Measurements from ENCODE around the gene DNAAF3.

DNAAF3 gene

GRCh38 chr19:55117663-55118391 lies 48.6 kb downstream of the DNAAF3 start (continued):
- no peak for TF ChIP-seq ZNF398 (tag by site-specific recombination; IDR thresholded peaks at IDR 0.05)
- TF ChIP-seq ZNF830 (tag by site-specific recombination; IDR thresholded peaks at IDR 0.05; ENCODE audit: low read depth) = no peak
- no peak for TF ChIP-seq ZNF248 (tag by site-specific recombination; IDR thresholded peaks at IDR 0.05)
- peak; percentile 71 for TF ChIP-seq ZEB2 (tag by site-specific recombination; IDR thresholded peaks at IDR 0.05)
- TF ChIP-seq IKZF3 (tag by site-specific recombination; IDR thresholded peaks at IDR 0.05) = peak; percentile 56; the same call in 1 of the 2 replicates
- TF ChIP-seq ZNF341 (tag by site-specific recombination; IDR thresholded peaks at IDR 0.05; ENCODE audit: low read depth) = 0 out of 2 replicates have a peak, but pooled peaks have one; percentile 24
- no peak for TF ChIP-seq ZNF133 (tag by site-specific recombination; IDR thresholded peaks at IDR 0.05)
- TF ChIP-seq ZNF155 (tag by site-specific recombination; IDR thresholded peaks at IDR 0.05) = no peak
- no peak for TF ChIP-seq YY1 (tag by site-specific recombination; IDR thresholded peaks at IDR 0.05)
- TF ChIP-seq, protein P1, sequence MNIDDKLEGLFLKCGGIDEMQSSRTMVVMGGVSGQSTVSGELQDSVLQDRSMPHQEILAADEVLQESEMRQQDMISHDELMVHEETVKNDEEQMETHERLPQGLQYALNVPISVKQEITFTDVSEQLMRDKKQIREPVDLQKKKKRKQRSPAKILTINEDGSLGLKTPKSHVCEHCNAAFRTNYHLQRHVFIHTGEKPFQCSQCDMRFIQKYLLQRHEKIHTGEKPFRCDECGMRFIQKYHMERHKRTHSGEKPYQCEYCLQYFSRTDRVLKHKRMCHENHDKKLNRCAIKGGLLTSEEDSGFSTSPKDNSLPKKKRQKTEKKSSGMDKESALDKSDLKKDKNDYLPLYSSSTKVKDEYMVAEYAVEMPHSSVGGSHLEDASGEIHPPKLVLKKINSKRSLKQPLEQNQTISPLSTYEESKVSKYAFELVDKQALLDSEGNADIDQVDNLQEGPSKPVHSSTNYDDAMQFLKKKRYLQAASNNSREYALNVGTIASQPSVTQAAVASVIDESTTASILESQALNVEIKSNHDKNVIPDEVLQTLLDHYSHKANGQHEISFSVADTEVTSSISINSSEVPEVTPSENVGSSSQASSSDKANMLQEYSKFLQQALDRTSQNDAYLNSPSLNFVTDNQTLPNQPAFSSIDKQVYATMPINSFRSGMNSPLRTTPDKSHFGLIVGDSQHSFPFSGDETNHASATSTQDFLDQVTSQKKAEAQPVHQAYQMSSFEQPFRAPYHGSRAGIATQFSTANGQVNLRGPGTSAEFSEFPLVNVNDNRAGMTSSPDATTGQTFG (tag by site-specific recombination; IDR thresholded peaks at IDR 0.05; ENCODE audit: borderline replicate concordance) = no peak
- TF ChIP-seq ZNF768 (tag by site-specific recombination; IDR thresholded peaks at IDR 0.05) = no peak
- TF ChIP-seq, protein P2, sequence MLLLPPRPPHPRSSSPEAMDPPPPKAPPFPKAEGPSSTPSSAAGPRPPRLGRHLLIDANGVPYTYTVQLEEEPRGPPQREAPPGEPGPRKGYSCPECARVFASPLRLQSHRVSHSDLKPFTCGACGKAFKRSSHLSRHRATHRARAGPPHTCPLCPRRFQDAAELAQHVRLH (tag by site-specific recombination; IDR thresholded peaks at IDR 0.05) = no peak; the same call in 1 of the 2 replicates
- no peak for TF ChIP-seq ZNF658 (tag by site-specific recombination; IDR thresholded peaks at IDR 0.05)
- no peak; the same call in 1 of the 2 replicates for TF ChIP-seq ZNF324 (tag by site-specific recombination; IDR thresholded peaks at IDR 0.05)
- TF ChIP-seq FEZF1 (tag by site-specific recombination; IDR thresholded peaks at IDR 0.05) = peak; percentile 69
- TF ChIP-seq ZNF837 (tag by site-specific recombination; IDR thresholded peaks at IDR 0.05) = no peak
- TF ChIP-seq, protein P3, sequence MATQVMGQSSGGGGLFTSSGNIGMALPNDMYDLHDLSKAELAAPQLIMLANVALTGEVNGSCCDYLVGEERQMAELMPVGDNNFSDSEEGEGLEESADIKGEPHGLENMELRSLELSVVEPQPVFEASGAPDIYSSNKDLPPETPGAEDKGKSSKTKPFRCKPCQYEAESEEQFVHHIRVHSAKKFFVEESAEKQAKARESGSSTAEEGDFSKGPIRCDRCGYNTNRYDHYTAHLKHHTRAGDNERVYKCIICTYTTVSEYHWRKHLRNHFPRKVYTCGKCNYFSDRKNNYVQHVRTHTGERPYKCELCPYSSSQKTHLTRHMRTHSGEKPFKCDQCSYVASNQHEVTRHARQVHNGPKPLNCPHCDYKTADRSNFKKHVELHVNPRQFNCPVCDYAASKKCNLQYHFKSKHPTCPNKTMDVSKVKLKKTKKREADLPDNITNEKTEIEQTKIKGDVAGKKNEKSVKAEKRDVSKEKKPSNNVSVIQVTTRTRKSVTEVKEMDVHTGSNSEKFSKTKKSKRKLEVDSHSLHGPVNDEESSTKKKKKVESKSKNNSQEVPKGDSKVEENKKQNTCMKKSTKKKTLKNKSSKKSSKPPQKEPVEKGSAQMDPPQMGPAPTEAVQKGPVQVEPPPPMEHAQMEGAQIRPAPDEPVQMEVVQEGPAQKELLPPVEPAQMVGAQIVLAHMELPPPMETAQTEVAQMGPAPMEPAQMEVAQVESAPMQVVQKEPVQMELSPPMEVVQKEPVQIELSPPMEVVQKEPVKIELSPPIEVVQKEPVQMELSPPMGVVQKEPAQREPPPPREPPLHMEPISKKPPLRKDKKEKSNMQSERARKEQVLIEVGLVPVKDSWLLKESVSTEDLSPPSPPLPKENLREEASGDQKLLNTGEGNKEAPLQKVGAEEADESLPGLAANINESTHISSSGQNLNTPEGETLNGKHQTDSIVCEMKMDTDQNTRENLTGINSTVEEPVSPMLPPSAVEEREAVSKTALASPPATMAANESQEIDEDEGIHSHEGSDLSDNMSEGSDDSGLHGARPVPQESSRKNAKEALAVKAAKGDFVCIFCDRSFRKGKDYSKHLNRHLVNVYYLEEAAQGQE (tag by site-specific recombination; IDR thresholded peaks at IDR 0.05) = peak; percentile 52; the same call in 1 of the 2 replicates
- no peak for TF ChIP-seq KLF10 (tag by site-specific recombination; IDR thresholded peaks at IDR 0.05)
- TF ChIP-seq, protein P4, sequence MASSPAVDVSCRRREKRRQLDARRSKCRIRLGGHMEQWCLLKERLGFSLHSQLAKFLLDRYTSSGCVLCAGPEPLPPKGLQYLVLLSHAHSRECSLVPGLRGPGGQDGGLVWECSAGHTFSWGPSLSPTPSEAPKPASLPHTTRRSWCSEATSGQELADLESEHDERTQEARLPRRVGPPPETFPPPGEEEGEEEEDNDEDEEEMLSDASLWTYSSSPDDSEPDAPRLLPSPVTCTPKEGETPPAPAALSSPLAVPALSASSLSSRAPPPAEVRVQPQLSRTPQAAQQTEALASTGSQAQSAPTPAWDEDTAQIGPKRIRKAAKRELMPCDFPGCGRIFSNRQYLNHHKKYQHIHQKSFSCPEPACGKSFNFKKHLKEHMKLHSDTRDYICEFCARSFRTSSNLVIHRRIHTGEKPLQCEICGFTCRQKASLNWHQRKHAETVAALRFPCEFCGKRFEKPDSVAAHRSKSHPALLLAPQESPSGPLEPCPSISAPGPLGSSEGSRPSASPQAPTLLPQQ (tag by site-specific recombination; IDR thresholded peaks at IDR 0.05) = peak; percentile 66; the same call in 1 of the 2 replicates
- TF ChIP-seq ZBTB8A (tag by site-specific recombination; IDR thresholded peaks at IDR 0.05) = peak; percentile 40
- TF ChIP-seq TCF7L2 (IDR thresholded peaks at IDR 0.05; ENCODE audit: borderline replicate concordance, low read depth, low read length) = no peak
- TF ChIP-seq ZNF16 (tag by site-specific recombination; IDR thresholded peaks at IDR 0.05; ENCODE audit: low read depth) = no peak
- no peak for TF ChIP-seq ZNF175 (tag by site-specific recombination; IDR thresholded peaks at IDR 0.05)
- no peak for TF ChIP-seq ZNF530 (tag by site-specific recombination; IDR thresholded peaks at IDR 0.05; ENCODE audit: low read depth)
- no peak for TF ChIP-seq ZNF350 (tag by site-specific recombination; IDR thresholded peaks at IDR 0.05)
- no peak for TF ChIP-seq ZNF670 (tag by site-specific recombination; IDR thresholded peaks at IDR 0.05; ENCODE audit: low read depth)
- no peak for TF ChIP-seq GLI2 (tag by site-specific recombination; IDR thresholded peaks at IDR 0.05; ENCODE audit: borderline replicate concordance, low read depth)
- TF ChIP-seq ZNF211 (tag by site-specific recombination; IDR thresholded peaks at IDR 0.05; ENCODE audit: low read depth) = no peak
- TF ChIP-seq ZNF560 (tag by site-specific recombination; IDR thresholded peaks at IDR 0.05; ENCODE audit: borderline replicate concordance) = no peak

All from HEK293 (cell line).